GM12878 (cell line): ENCODE data around the gene DNAAF8.
"Not testable (repeated sequence)": the region's sequence is repeated elsewhere in the genome, so short reads cannot be mapped to it uniquely, and the experiment has no call there.

Experiments
- CTCF ChIP-seq, 3 experiments: IDR thresholded peaks in 2 of 3; conservative IDR thresholded peaks in 1 of 3; 2 replicates each; pipeline ENCODE4 v1.5.1; 2011; ENCODE audit warnings: low read depth in 3 of 3, low read length in 3 of 3, mild to moderate bottlenecking in 3 of 3, control low read depth in 2 of 3, moderate library complexity in 2 of 3, inconsistent platforms in 1 of 3, mixed read lengths in 1 of 3; ENCODE audit not compliant: control insufficient read depth in 2 of 3, insufficient read depth in 1 of 3; ENCODE audit errors: extremely low read depth in 1 of 3
- SIN3A ChIP-seq: IDR thresholded peaks from 2 replicates; pipeline ENCODE4 v1.6.1; 2012; ENCODE audit warnings: low read depth, low read length, improper control_type of control experiment
- SKIL ChIP-seq: fragments of 450-650 bp; IDR thresholded peaks from 2 replicates; pipeline ENCODE4 v1.6.1; 2017; ENCODE audit warnings: mild to moderate bottlenecking, low read depth, inconsistent platforms; ENCODE audit not compliant: poor library complexity, severe bottlenecking
- TBL1XR1 ChIP-seq: IDR thresholded peaks from 2 replicates; pipeline ENCODE4 v1.6.1; 2012; ENCODE audit warnings: low read depth, low read length, improper control_type of control experiment
- TCF12 ChIP-seq: IDR thresholded peaks from 2 replicates; pipeline ENCODE4 v1.6.1; 2011; ENCODE audit warnings: low read depth, mild to moderate bottlenecking, low read length
- USF1 ChIP-seq: IDR thresholded peaks from 2 replicates; pipeline ENCODE4 v1.6.1; 2011; ENCODE audit warnings: borderline replicate concordance, low read depth, mild to moderate bottlenecking, moderate library complexity, mixed read lengths, low read length; ENCODE audit not compliant: insufficient read depth; ENCODE audit errors: extremely low read length
- ZZZ3 ChIP-seq: IDR thresholded peaks from 2 replicates; pipeline ENCODE4 v1.6.1; 2011; ENCODE audit warnings: low read depth; ENCODE audit not compliant: control insufficient read depth, insufficient read length
- TF ChIP-seq, protein P1 (sequence below): IDR thresholded peaks from 2 replicates; pipeline ENCODE4 v1.6.1; 2012; ENCODE audit warnings: improper control_type of control experiment, low read depth, low read length; ENCODE audit not compliant: insufficient replicate concordance

DNA sequence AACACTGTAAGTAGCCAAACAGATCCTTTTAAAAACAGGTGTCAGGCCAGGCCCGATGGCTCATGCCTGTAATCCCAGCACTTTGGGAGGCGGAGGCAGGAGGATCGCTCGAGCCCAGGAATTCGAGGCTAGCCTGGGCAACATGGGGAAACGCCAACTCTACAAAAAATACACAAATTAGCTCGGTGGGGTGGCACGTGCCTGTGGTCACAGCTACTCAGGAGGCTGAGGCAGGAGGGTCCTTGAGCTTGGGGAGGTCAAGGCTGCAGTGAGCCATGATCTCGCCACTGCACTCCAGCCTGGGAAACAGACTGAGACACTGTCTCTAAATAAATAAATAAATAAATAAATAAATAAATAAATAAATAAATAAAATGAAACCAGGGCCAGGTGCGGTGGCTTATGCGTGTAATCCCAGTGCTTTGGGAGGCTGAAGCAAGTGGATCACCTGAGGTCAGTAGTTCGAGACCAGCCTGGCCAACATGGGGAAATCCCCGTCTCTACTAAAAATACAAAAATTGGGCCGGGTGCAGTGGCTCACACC is 50.2 kb downstream of the DNAAF8 start:
- TF ChIP-seq CTCF (IDR thresholded peaks at IDR 0.05 in 2 of 3, conservative IDR thresholded peaks at IDR 0.05 in 1 of 3; ENCODE audit: control insufficient read depth in 2 of 3, extremely low read depth in 1 of 3, insufficient read depth in 1 of 3, low read depth in 3 of 3, low read length in 3 of 3); ZZZ3; TBL1XR1; USF1; SIN3A; SKIL; TCF12: not testable (repeated sequence)
- TF ChIP-seq, protein P1, sequence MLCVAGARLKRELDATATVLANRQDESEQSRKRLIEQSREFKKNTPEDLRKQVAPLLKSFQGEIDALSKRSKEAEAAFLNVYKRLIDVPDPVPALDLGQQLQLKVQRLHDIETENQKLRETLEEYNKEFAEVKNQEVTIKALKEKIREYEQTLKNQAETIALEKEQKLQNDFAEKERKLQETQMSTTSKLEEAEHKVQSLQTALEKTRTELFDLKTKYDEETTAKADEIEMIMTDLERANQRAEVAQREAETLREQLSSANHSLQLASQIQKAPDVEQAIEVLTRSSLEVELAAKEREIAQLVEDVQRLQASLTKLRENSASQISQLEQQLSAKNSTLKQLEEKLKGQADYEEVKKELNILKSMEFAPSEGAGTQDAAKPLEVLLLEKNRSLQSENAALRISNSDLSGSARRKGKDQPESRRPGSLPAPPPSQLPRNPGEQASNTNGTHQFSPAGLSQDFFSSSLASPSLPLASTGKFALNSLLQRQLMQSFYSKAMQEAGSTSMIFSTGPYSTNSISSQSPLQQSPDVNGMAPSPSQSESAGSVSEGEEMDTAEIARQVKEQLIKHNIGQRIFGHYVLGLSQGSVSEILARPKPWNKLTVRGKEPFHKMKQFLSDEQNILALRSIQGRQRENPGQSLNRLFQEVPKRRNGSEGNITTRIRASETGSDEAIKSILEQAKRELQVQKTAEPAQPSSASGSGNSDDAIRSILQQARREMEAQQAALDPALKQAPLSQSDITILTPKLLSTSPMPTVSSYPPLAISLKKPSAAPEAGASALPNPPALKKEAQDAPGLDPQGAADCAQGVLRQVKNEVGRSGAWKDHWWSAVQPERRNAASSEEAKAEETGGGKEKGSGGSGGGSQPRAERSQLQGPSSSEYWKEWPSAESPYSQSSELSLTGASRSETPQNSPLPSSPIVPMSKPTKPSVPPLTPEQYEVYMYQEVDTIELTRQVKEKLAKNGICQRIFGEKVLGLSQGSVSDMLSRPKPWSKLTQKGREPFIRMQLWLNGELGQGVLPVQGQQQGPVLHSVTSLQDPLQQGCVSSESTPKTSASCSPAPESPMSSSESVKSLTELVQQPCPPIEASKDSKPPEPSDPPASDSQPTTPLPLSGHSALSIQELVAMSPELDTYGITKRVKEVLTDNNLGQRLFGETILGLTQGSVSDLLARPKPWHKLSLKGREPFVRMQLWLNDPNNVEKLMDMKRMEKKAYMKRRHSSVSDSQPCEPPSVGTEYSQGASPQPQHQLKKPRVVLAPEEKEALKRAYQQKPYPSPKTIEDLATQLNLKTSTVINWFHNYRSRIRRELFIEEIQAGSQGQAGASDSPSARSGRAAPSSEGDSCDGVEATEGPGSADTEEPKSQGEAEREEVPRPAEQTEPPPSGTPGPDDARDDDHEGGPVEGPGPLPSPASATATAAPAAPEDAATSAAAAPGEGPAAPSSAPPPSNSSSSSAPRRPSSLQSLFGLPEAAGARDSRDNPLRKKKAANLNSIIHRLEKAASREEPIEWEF: not testable (repeated sequence)
